ENCODE data around the gene ZXDC. TPM values are rescaled to one million over a fixed set of nuclear protein-coding genes. Genes with fewer than 3 reads are reported as not detected.

Gene ZXDC
- 8.7 and 10.0 TPM in 2 replicates for total RNA-seq (2014; rRNA removed; shearing (Covaris generic))

- peak; percentile 99 for DNase-seq (ENCODE audit: low read depth)
Observed at GRCh38 chr3:126475413-126476114, at the start of gene ZXDC. ZXDC (minus strand) TSS chr3:126475891; CDS start chr3:126475865, 26 bp downstream.

- DNase-seq (ENCODE audit: low read depth), result no peak
Observed at GRCh38 chr3:126525091-126525852, 49.6 kb upstream of the ZXDC start.

- no peak for DNase-seq (ENCODE audit: low read depth)
Observed at GRCh38 chr3:126524429-126524988, 48.8 kb upstream of the ZXDC start.

- DNase-seq (ENCODE audit: low read depth), result peak; percentile 72
Observed at GRCh38 chr3:126523745-126524428, 48.2 kb upstream of the ZXDC start, which contains the start of gene CHST13. CHST13 (plus strand) TSS chr3:126524155; CDS start chr3:126524333, 178 bp downstream.

GRCh38 chr3:126522363-126522788 is 46.7 kb upstream of the ZXDC start:
- DNase-seq (ENCODE audit: low read depth), result peak; percentile 55

- no peak for DNase-seq (ENCODE audit: low read depth)
Observed at GRCh38 chr3:126521122-126521891, 45.6 kb upstream of the ZXDC start.

GRCh38 chr3:126519506-126520455 is 44.1 kb upstream of the ZXDC start:
- DNase-seq (ENCODE audit: low read depth), result no peak

- no peak for DNase-seq (ENCODE audit: low read depth)
Observed at GRCh38 chr3:126518779-126519177, 43.1 kb upstream of the ZXDC start.

- DNase-seq (ENCODE audit: low read depth), result no peak
Observed at GRCh38 chr3:126517986-126518778, 42.5 kb upstream of the ZXDC start.

- no peak for DNase-seq (ENCODE audit: low read depth)
Observed at GRCh38 chr3:126517291-126517951, 41.7 kb upstream of the ZXDC start, which contains the start of gene UROC1. UROC1 (minus strand) TSS chr3:126517773; CDS start chr3:126517719, 54 bp downstream.

- no peak for DNase-seq (ENCODE audit: low read depth)
Observed at GRCh38 chr3:126516936-126517290, 41.2 kb upstream of the ZXDC start.

GRCh38 chr3:126516152-126516935 is 40.7 kb upstream of the ZXDC start:
- DNase-seq (ENCODE audit: low read depth), result no peak

- no peak for DNase-seq (ENCODE audit: low read depth)
Observed at GRCh38 chr3:126515066-126515706, 39.5 kb upstream of the ZXDC start.

GRCh38 chr3:126514161-126514560 is 38.5 kb upstream of the ZXDC start:
- no peak for DNase-seq (ENCODE audit: low read depth)

GRCh38 chr3:126512916-126513650 is 37.4 kb upstream of the ZXDC start:
- DNase-seq (ENCODE audit: low read depth), result no peak

GRCh38 chr3:126512026-126512425 is 36.3 kb upstream of the ZXDC start:
- DNase-seq (ENCODE audit: low read depth), result no peak

- DNase-seq (ENCODE audit: low read depth), result no peak
Observed at GRCh38 chr3:126511291-126511690, 35.6 kb upstream of the ZXDC start.
